Fibroblast of upper back skin (primary cell): ENCODE data around the gene CD69.
"Not testable (repeated sequence)": the region's sequence is repeated elsewhere in the genome, so short reads cannot be mapped to it uniquely, and the experiment has no call there.

Experiments used
- DNase-seq: peaks from one replicate; pipeline ENCODE4 v3.0.0-alpha.2; 2013

The CD69 gene

GRCh38 chr12:9713032-9713558 is 47.6 kb downstream of the CD69 start:
- DNase-seq = not testable (repeated sequence)

- peak; percentile 40 for DNase-seq
Measured at GRCh38 chr12:9711664-9712063, 49.0 kb downstream of the CD69 start.

GRCh38 chr12:9710584-9711375 is 49.9 kb downstream of the CD69 start:
- DNase-seq = no peak

GRCh38 chr12:9708853-9709252 is 51.8 kb downstream of the CD69 start:
- no peak for DNase-seq

GRCh38 chr12:9707864-9708808 is 52.6 kb downstream of the CD69 start:
- DNase-seq = peak; percentile 54

GRCh38 chr12:9707356-9707755 is 53.3 kb downstream of the CD69 start:
- no peak for DNase-seq

GRCh38 chr12:9706086-9706685 is 54.5 kb downstream of the CD69 start:
- no peak for DNase-seq

GRCh38 chr12:9704561-9704960 is 56.1 kb downstream of the CD69 start:
- not testable (repeated sequence) for DNase-seq
